HFFc6 (cell line): Measurements from ENCODE around the gene C1orf159. TPM values are rescaled to one million over a fixed set of nuclear protein-coding genes. Genes with fewer than 3 reads are reported as not detected.

Source experiments
- DNase-seq: peaks from one replicate; pipeline ENCODE4 v3.0.0-alpha.2; 2018
- H3K27ac Mint-ChIP-seq: 2 replicates; pipeline ENCODE4 v1.8.0; 2020; ENCODE audit warnings: mild to moderate bottlenecking, mixed read lengths
- H3K27me3 Mint-ChIP-seq: 2 replicates; pipeline ENCODE4 v1.8.0; 2021; ENCODE audit warnings: mild to moderate bottlenecking, moderate library complexity, mixed read lengths; ENCODE audit not compliant: insufficient read depth
- H3K36me3 Mint-ChIP-seq: 2 replicates; pipeline ENCODE4 v1.8.0; 2021; ENCODE audit warnings: low read depth, mixed read lengths
- H3K4me1 Mint-ChIP-seq: 2 replicates; pipeline ENCODE4 v1.8.0; 2020; ENCODE audit warnings: low read depth, mixed read lengths
- H3K4me3 Mint-ChIP-seq: 2 replicates; pipeline ENCODE4 v1.8.0; 2020; ENCODE audit warnings: mild to moderate bottlenecking, moderate library complexity, mixed read lengths
- H3K9me3 Mint-ChIP-seq: 2 replicates; pipeline ENCODE4 v1.8.0; 2020; ENCODE audit warnings: mild to moderate bottlenecking, mixed read lengths
- CTCF ChIP-seq: fragments of 200-600 bp; sonication (generic); IDR thresholded peaks from 2 replicates; pipeline ENCODE4 v1.5.0; 2021; ENCODE audit warnings: antibody characterized with exemption, mild to moderate bottlenecking
- total RNA-seq, 6 experiments: library from RNA; stranded (reverse); fragmentation: NEBNext Ultra II Directional; extraction: Animal tissue kit (Norgen Biotek cat#: 25700); gene quantifications; 2 replicates in 1 of 6; 3 replicates in 5 of 6; pipeline ENCODE4 v1.2.3, GENCODE V29; 2021

Gene C1orf159
- total RNA-seq, 6 experiments from 2014 or later = 8.7 to 10.3 (median 9.6) TPM

- peaks cover 6% of the 10 kb centered on the region for H3K4me1 Mint-ChIP-seq
- peaks cover 25% of the 10 kb centered on the region for H3K27me3 Mint-ChIP-seq
- H3K27ac Mint-ChIP-seq = no peak overlapping the region
- no peaks in the 10 kb centered on the region for H3K36me3 Mint-ChIP-seq
- no peak for TF ChIP-seq CTCF
- peaks cover 6% of the 10 kb centered on the region for H3K9me3 Mint-ChIP-seq
- no peak overlapping the region for H3K4me3 Mint-ChIP-seq
- no peak for DNase-seq
These were observed 12.7 kb upstream of the C1orf159 start for GRCh38 chr1:1128454-1129139.

GRCh38 chr1:1127551-1128451, 11.9 kb upstream of the C1orf159 start:
- Mint-ChIP-seq H3K27me3 (peaks cover 27% of the 10 kb centered on the region), H3K36me3 (no peaks in the 10 kb centered on the region), H3K27ac (no peak overlapping the region), H3K9me3 (peaks cover 10% of the 10 kb centered on the region), H3K4me1 (peaks cover 14% of the 10 kb centered on the region), H3K4me3 (no peak overlapping the region)
- no peak for DNase-seq
- no peak for TF ChIP-seq CTCF

GRCh38 chr1:1125945-1126344, 10.1 kb upstream of the C1orf159 start:
- Mint-ChIP-seq H3K9me3 (peaks cover 10% of the 10 kb centered on the region), H3K36me3 (no peaks in the 10 kb centered on the region), H3K27ac (no peak overlapping the region), H3K4me3 (no peak overlapping the region), H3K27me3 (peaks cover 20% of the 10 kb centered on the region), H3K4me1 (peaks cover 16% of the 10 kb centered on the region)
- no peak for TF ChIP-seq CTCF
- no peak for DNase-seq

GRCh38 chr1:1124786-1125642, 9.1 kb upstream of the C1orf159 start:
- no peak for TF ChIP-seq CTCF
- DNase-seq = no peak
- Mint-ChIP-seq H3K9me3 (peaks cover 10% of the 10 kb centered on the region), H3K27me3 (peaks cover 21% of the 10 kb centered on the region), H3K27ac (no peak overlapping the region), H3K4me3 (no peak overlapping the region), H3K36me3 (no peaks in the 10 kb centered on the region), H3K4me1 (peaks cover 16% of the 10 kb centered on the region)

- peaks cover 16% of the 10 kb centered on the region for H3K4me1 Mint-ChIP-seq
- DNase-seq = no peak
- peaks cover 24% of the 10 kb centered on the region for H3K27me3 Mint-ChIP-seq
- TF ChIP-seq CTCF = no peak
- H3K27ac Mint-ChIP-seq = no peak overlapping the region
- 0 out of 2 replicates have a peak overlapping the region, but pooled peaks have one; percentile 17 for H3K4me3 Mint-ChIP-seq
- H3K36me3 Mint-ChIP-seq = no peaks in the 10 kb centered on the region
- peaks cover 10% of the 10 kb centered on the region for H3K9me3 Mint-ChIP-seq
These were observed 8.6 kb upstream of the C1orf159 start for GRCh38 chr1:1124508-1124785.
